ENCODE measurements around the gene ARFGEF3.

ARFGEF3 gene

GRCh38 chr6:138272533-138273315 is 111.0 kb downstream of the ARFGEF3 start:
- no peak for DNase-seq (ENCODE audit: low spot score)

DNA sequence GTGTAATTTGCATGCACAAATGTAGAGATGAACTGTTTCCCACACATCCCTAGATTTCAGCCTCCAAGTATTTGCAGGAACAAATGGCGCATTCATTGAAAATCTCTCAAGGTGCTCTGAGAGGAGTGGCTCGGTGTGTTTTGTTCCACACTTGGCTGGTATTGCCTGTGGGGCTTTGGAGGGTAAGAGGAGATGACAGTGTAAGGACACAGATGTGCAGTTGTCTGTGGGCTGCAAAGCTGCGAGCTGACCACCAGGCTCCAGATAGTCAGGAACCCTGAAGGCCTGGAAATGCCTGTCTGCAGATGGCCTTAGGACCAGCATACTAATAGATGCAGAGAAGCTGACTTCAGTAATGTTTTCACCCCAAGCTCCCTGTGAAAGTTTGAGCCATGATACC is 114.2 kb downstream of the ARFGEF3 start:
- no peak for DNase-seq (ENCODE audit: low spot score)

DNA sequence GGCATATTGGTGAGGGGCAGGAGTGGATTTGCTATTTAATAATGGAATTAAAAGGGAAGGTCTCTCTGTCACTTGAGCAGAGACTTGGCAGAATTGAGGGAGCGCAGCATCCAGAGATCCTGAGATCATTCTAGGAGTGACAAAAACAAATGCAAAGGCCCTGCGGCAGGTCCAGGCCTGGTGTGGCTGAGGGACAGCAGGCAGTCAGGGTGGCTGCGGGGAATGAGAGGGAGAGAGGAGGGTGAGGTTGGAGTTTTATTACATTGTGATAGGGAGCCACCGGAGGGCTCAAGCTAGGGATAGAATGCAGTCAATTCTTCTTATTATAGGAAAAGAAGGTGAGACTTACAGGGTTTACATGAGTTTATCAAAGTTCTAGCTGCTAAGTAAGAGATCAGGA is 116.1 kb downstream of the ARFGEF3 start:
- no peak for DNase-seq (ENCODE audit: low spot score)

- peak; percentile 25 for DNase-seq (ENCODE audit: low spot score)
These were observed 116.6 kb downstream of the ARFGEF3 start for GRCh38 chr6:138278326-138278725.

DNA sequence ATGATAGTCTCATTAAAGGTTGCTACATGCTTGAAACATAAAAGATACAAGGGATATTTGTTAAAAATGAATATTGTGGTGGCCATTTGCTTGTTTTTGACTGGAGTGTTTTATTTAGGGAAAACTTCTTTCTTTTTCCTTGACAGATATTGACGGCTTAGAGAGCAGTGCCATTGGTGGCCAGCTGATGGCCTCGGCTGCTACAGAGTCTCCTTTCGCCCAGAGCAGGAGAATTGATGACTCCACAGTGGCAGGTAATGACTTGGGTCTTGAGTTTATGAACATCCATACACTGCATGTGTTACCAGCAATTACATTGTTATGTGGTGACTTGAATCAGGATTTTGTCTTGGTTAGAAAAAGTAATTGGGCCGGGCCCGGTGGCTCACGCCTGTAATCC is 124.1 kb downstream of the ARFGEF3 start:
- no peak for DNase-seq (ENCODE audit: low spot score)

DNA sequence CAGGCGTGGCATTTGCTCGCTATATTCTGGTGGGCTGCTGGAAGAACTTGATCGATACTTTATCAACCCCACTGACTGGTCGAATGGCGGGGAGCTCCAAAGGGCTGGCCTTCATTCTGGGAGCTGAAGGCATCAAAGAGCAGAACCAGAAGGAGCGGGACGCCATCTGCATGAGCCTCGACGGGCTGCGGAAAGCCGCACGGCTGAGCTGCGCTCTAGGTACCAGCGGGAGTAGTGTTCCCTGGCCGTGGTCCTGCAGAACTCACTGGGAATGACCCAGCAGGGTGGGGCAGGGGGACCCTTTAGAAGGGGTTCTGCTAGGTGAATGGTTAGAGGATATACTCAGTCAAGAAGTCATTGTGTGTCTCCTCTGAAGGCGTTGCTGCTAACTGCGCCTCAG is 125.0 kb downstream of the ARFGEF3 start:
- DNase-seq (ENCODE audit: low spot score) = no peak

DNA sequence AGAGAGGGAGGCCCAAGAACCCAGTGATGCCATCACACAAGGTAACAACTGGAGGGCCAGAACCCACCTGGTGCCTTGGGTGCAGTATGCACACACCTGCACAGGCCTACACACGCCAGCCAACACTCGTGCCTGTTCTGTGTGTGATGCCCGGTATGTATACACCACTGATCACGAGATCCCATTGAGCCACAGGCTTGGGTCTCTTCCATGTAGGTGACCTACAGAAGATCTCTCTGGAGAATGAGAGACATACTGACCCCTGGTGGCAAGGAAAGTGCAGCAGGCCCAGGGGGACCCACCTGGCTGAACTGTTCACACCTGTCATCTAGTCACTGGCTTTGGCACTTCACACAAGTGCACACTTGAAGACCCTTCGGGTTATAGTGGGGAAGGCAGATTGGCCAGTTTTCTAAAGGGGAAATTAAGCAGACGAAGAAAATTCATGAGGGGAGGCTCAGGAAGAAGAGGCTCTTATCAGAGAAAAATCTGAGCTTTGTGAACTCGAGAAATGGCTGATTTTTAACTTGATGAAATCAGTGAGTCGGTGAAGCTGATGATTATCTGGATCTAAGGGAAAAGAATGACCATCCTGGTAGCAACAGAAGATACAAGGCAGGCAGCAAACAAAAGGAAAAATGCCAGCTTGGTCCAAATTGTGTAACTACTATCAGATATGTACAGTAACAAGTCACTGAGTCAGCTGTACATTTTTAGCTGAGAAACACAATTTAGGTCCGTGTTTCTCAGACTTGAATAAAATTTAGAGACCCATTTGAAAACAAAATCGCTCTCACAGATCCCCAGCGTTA is 125.6 kb downstream of the ARFGEF3 start:
- no peak for DNase-seq (ENCODE audit: low spot score)

GRCh38 chr6:138288428-138289085 is 126.8 kb downstream of the ARFGEF3 start:
- peak; percentile 80 for DNase-seq (ENCODE audit: low spot score)

DNA sequence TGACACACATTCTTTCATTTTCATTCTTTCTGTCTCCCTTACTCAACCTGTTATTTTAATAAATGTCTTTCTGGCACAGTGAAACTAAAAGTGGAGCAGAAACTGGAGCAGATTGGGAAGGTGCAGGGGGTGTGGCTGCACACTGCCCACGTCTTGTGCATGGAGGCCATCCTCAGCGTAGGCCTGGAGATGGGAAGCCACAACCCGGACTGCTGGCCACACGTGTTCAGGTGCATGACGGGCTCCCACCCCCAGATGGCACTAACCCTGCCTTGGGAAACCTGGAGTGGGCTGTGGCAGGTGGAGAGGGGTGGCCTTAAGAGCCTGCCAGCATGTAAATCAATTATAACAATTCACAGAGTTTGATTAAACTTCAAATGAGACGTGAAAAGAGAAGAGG is 128.0 kb downstream of the ARFGEF3 start:
- DNase-seq (ENCODE audit: low spot score) = no peak

DNA sequence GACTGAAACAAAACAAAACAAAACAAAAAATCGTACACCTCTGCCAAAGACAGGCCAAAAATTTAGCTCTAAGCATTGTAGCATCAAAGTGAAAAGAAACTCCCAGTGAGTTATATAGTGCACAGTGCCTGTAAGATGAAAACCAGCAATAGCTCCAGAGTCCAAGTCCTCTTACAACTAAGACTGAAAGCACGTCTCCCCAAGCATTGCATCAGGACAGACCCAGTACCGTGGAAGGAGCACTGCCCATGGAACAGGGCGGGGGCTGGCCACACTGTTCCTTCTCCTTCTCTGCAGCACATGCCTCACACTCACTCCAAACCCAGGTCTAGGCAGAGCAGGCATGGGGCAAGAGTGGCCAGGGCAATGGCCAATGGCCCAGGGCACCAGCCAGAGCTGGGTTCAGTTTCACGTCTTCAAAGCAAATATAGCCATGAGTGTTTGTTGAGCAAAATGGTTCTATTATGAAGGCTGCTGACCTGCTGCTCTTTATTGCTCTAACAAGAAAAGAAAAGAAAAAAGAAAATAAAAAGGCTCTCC is 128.8 kb downstream of the ARFGEF3 start:
- no peak for DNase-seq (ENCODE audit: low spot score)

GRCh38 chr6:138291036-138291848 is 129.5 kb downstream of the ARFGEF3 start:
- peak; percentile 31 for DNase-seq (ENCODE audit: low spot score)

- no peak for DNase-seq (ENCODE audit: low spot score)
These were observed 130.1 kb downstream of the ARFGEF3 start for GRCh38 chr6:138291849-138292181.

DNA sequence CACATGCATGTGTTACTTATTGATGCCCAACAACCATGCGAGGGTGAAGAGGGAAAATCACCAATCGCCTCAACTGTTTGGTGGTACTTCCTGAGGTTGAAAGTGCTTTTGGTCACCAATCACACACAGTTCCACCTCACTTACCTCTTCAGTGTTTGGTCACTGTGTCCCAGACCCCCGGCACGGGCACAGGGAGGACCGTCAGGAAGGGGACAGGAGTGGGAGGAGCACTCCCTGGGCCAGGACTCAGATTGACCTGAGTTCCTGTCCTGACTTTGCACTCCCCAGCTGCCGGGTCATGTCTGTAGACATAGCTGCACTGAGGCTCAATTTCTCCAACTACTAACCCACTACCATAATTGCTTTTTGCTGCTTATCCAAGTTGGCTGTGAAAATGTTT is 130.7 kb downstream of the ARFGEF3 start:
- no peak for DNase-seq (ENCODE audit: low spot score)

DNA sequence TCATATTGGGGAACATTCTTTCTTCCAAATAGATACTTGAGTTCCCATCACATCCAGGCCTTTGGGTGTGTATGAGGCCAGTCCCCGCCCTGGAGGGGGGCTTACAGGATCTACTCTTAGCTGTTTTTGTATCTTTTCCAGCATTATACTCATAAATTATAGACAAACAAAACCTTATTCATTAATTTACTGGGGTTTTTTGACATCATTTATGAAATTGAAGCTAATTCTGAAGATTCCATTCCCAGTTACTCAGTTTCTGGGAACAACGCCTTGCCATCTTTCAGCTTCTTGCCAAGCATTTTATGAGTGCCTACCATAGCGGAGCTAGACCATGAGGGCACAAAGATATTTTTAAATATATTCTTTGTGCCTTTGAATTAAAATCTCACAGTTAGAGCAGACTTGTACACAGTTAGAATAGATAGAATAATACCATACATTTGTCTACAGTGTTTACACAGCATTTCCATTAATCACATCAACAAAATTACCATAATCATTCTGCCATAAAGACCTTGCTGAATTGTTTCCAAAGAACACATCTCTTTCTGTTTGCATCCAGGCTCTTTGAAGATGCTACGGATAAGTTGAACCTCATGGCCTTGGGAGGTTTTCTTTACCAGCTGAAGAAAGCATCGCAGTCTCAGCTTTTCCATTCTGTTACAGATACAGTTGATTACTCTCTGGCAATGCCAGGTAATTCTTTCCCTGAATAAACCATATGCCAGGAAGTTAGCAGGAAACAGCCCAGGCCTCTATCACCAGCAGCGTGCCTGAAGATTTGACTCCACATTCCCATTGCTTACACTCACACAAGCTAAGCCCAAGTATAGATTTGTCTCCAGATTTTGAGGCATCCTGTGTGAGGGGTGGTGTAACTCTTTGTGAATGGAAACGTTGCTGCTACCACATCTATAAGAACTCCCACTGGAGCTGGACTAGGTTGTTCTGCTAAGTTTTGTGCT is 132.0 kb downstream of the ARFGEF3 start:
- peak; percentile 29 for DNase-seq (ENCODE audit: low spot score)

- DNase-seq (ENCODE audit: low spot score) = no peak
These were observed 134.6 kb downstream of the ARFGEF3 start for GRCh38 chr6:138296381-138296780.

DNA sequence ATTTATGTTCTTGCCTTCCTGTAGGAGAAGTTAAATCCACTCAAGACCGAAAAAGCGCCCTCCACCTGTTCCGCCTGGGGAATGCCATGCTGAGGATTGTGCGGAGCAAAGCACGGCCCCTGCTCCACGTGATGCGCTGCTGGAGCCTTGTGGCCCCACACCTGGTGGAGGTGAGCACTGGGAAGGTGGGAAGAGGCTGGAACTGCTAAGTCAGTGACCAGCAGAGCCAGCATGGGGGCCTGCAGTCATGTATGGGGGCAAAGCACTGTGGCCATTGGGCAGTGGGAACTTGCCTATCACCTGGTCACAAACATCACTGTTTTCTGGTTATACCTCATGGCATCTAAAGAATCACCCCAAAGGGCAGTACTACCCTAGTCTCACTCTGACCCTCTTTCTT is 135.0 kb downstream of the ARFGEF3 start:
- DNase-seq (ENCODE audit: low spot score) = no peak

- no peak for DNase-seq (ENCODE audit: low spot score)
These were observed 136.1 kb downstream of the ARFGEF3 start for GRCh38 chr6:138297761-138298298.

- DNase-seq (ENCODE audit: low spot score) = no peak
These were observed 138.7 kb downstream of the ARFGEF3 start for GRCh38 chr6:138300469-138300868.

DNA sequence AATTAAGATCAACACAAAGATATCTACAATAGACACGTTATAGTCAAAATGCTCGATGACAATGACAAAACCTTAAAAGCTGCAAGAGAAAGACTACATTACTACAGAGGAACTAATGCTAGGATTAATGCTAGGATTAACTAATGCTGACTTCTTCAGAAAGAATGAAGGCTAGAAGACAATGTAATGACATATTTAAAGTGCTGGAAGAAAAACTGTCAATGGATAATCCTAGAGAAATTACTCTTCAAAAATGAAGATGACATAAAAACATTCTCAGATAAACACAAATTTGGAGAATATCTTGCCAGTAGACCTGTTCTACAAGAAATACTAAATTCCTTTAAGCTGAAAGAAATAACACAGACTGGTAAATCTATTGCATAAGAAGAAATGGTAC is 140.8 kb downstream of the ARFGEF3 start:
- no peak for DNase-seq (ENCODE audit: low spot score)

GRCh38 chr6:138307352-138307751 is 145.6 kb downstream of the ARFGEF3 start:
- DNase-seq (ENCODE audit: low spot score) = no peak

All from AG08396 (cell line).